Measurements from ENCODE around the gene LGR6. TPM values are rescaled to one million over a fixed set of nuclear protein-coding genes. Genes with fewer than 3 reads are reported as not detected.
"Not testable (repeated sequence)": the region's sequence is repeated elsewhere in the genome, so short reads cannot be mapped to it uniquely, and the experiment has no call there.

Gene LGR6
- total and polyA plus RNA-seq, 2 donors: 0.37 to 3.8 TPM

DNA sequence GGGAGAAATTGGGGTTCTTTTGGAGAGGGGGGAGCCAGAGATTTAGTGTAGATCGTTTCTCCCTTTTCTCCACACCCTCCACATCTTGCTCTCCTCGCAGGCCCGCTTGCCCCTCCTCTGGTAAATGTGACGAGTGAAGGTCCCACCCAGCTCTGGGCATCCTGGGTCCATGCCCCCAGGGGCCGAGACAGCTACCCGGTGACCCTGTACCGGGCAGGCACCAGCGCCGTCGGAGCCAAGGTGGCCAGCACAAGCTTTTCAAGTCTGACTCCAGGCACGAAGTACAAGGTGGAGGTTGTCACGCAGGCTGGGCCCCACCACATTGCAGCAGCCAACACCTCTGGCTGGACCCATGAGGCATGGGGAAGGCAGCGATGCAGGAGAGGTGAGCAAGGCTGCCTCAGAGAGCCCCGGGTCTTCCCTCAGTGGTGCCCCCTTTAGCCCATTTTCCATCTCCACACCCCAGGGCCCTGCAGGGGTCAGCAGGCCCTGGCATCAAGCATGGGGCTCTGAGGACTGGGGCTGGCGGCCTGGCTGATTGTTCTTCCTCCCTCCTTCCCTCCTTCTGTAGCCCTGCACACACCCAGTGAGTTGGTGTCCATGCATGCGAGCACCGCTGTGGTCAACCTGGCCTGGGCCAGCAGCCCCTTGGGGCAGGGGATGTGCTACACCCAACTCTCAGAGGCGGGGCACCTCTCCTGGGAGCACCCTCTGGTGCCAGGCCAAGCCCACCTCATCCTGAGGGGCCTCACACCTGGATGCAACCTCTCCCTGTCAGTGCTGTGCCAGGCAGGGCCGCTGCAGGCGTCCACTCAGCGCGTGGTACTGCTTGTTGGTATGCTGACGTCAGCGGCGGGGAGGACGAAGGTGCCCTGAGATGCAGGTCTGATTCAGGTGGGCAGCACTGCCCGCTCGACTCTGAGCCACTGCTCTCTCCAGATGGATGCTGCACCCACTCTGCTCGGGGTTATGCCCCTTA is 16.4 kb upstream of the LGR6 start:
- WGBS: 92% methylated on average over 29 of the region's 29 CpGs
- DNase-seq (ENCODE audit: extremely low spot score): no peak

GRCh38 chr1:202179828-202180750 is 13.5 kb upstream of the LGR6 start:
- H3K36me3 ChIP-seq (ENCODE audit: insufficient read depth): no peaks in the 10 kb centered on the region
- H3K4me1 ChIP-seq (ENCODE audit: insufficient read depth): no peaks in the 10 kb centered on the region
- H3K4me3 ChIP-seq (ENCODE audit: low read depth, low read length): no peak overlapping the region
- no peak overlapping the region for H3K27ac ChIP-seq (ENCODE audit: low read depth)
- DNase-seq (ENCODE audit: extremely low spot score): no peak
- WGBS: 70% methylated on average over 19 of the region's 19 CpGs

More for the DNA sequence above, 16.4 kb upstream of the LGR6 start:
- H3K27ac ChIP-seq (ENCODE audit: low read depth): no peak overlapping the region
- H3K4me3 ChIP-seq (ENCODE audit: low read depth, low read length): no peak overlapping the region
- no peaks in the 10 kb centered on the region for H3K36me3 ChIP-seq (ENCODE audit: insufficient read depth)
- no peaks in the 10 kb centered on the region for H3K4me1 ChIP-seq (ENCODE audit: insufficient read depth)

GRCh38 chr1:202180751-202181139 is 12.9 kb upstream of the LGR6 start:
- H3K4me1 ChIP-seq (ENCODE audit: insufficient read depth); H3K4me3 ChIP-seq (ENCODE audit: low read depth, low read length); DNase-seq (ENCODE audit: extremely low spot score); H3K36me3 ChIP-seq (ENCODE audit: insufficient read depth); H3K27ac ChIP-seq (ENCODE audit: low read depth): not testable (repeated sequence)
- WGBS: 67% methylated on average over 2 of the region's 2 CpGs

DNA sequence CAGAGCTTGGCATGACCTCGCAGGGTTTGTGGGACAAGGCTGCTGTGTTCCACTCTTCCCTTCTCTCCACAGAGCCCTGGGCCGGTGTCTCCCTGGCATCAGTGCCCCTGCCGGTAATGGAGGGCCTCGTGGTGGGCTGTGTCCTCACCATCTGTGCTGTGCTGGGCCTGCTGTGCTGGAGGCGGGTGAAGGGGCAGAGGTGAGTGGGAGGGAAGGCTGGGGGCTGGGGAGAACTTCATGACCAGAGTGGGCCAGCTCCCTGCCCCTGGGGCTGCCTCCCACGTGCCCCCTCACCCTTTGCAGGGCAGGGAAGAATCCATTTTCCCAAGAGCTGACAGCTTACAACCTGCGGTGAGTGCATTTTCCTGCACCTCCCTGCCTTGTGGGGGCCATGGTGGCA is 12.0 kb upstream of the LGR6 start:
- Histone ChIP-seq H3K4me3 (ENCODE audit: low read depth, low read length) (no peak overlapping the region), H3K27ac (ENCODE audit: low read depth) (no peak overlapping the region), H3K4me1 (ENCODE audit: insufficient read depth) (no peaks in the 10 kb centered on the region), H3K36me3 (ENCODE audit: insufficient read depth) (no peaks in the 10 kb centered on the region)
- DNase-seq (ENCODE audit: extremely low spot score): no peak
- WGBS: 83% methylated on average over 7 of the region's 7 CpGs

- DNase-seq (ENCODE audit: extremely low spot score): no peak
- Histone ChIP-seq H3K36me3 (ENCODE audit: insufficient read depth) (no peaks in the 10 kb centered on the region), H3K4me1 (ENCODE audit: insufficient read depth) (no peaks in the 10 kb centered on the region), H3K27ac (ENCODE audit: low read depth) (no peak overlapping the region), H3K4me3 (ENCODE audit: low read depth, low read length) (no peak overlapping the region)
- 89% methylated on average over 8 of the region's 8 CpGs for WGBS
Observed at GRCh38 chr1:202182040-202182877, 11.3 kb upstream of the LGR6 start.

DNA sequence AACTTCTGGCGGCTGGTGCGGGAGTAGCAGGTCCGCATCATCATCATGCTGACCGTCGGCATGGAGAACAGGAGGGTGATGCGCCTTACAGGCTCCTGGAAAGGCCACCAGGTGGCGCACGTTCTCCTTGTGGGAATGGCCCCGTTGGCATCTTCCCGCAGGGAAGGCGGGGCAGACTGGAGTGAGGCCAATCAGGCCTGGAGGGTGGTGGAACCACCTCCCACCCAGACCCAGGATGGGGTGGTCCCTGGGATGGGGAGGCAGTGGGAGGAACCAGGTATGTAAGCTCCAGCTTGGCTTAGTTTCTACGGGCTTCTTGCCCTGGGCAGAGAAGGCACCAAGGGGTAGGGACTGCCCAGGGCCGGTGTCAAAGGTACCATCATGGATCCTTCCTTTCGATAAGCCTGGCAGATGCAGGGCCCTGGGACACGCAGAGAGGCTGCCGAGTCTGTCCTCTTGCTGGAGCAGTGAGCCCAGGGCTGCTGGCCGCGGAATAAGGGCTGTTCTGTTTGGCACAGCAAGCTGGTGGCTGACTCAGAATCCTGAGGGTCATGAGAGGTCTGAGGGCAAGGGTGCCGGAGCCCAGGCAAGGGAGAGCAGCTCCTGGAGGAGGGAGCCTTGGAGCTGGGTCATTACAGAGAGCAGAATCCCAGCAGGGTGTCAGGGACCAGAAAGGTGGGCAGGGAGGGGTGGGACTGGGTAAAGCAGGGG is 8.7 kb upstream of the LGR6 start:
- 17% methylated on average over 19 of the region's 19 CpGs for WGBS
- no peak for DNase-seq (ENCODE audit: extremely low spot score)
- no peaks in the 10 kb centered on the region for H3K36me3 ChIP-seq (ENCODE audit: insufficient read depth)
- no peak overlapping the region for H3K4me3 ChIP-seq (ENCODE audit: low read depth, low read length)
- H3K27ac ChIP-seq (ENCODE audit: low read depth): no peak overlapping the region
- no peaks in the 10 kb centered on the region for H3K4me1 ChIP-seq (ENCODE audit: insufficient read depth)

DNA sequence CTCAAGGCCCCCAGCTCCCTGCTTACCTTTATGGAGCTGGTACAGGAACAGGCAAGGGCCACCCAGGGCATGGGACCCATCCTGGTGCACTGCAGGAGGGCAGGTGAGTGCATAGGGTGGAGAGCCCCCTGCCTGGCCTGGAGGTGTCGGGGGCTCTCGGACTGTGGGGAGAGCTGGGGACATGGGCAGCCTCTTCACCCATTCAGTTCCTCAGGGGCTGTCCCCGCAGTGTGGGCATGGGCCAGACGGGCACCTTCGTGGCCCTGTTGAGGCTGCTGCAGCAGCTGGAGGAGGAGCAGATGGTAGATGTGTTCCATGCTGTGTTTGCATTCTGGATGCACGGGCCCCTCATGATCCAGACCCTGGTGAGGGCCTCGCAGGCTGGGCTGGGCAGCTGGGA is 7.3 kb upstream of the LGR6 start:
- H3K4me1 ChIP-seq (ENCODE audit: insufficient read depth): no peaks in the 10 kb centered on the region
- no peak overlapping the region for H3K27ac ChIP-seq (ENCODE audit: low read depth)
- H3K4me3 ChIP-seq (ENCODE audit: low read depth, low read length): no peak overlapping the region
- DNase-seq (ENCODE audit: extremely low spot score): no peak
- WGBS: 84% methylated on average over 7 of the region's 7 CpGs
- no peaks in the 10 kb centered on the region for H3K36me3 ChIP-seq (ENCODE audit: insufficient read depth)

GRCh38 chr1:202187041-202187671 is 6.4 kb upstream of the LGR6 start:
- no peaks in the 10 kb centered on the region for H3K4me1 ChIP-seq (ENCODE audit: insufficient read depth)
- 75% methylated on average over 8 of the region's 8 CpGs for WGBS

GRCh38 chr1:202187697-202188407 is 5.7 kb upstream of the LGR6 start:
- no peaks in the 10 kb centered on the region for H3K4me1 ChIP-seq (ENCODE audit: insufficient read depth)
- H3K36me3 ChIP-seq (ENCODE audit: insufficient read depth): no peaks in the 10 kb centered on the region
- 80% methylated on average over 8 of the region's 8 CpGs for WGBS
- no peak overlapping the region for H3K4me3 ChIP-seq (ENCODE audit: low read depth, low read length)
- DNase-seq (ENCODE audit: extremely low spot score): no peak
- no peak overlapping the region for H3K27ac ChIP-seq (ENCODE audit: low read depth)

More at GRCh38 chr1:202187041-202187671, 6.4 kb upstream of the LGR6 start:
- Histone ChIP-seq H3K27ac (ENCODE audit: low read depth) (no peak overlapping the region), H3K36me3 (ENCODE audit: insufficient read depth) (no peaks in the 10 kb centered on the region), H3K4me3 (ENCODE audit: low read depth, low read length) (no peak overlapping the region)
- DNase-seq (ENCODE audit: extremely low spot score): no peak

GRCh38 chr1:202189001-202189790 is 4.4 kb upstream of the LGR6 start:
- Histone ChIP-seq H3K4me3 (ENCODE audit: low read depth, low read length) (no peak overlapping the region), H3K27ac (ENCODE audit: low read depth) (no peak overlapping the region), H3K4me1 (ENCODE audit: insufficient read depth) (no peaks in the 10 kb centered on the region), H3K36me3 (ENCODE audit: insufficient read depth) (no peaks in the 10 kb centered on the region)
- DNase-seq (ENCODE audit: extremely low spot score): no peak
- 56% methylated on average over 20 of the region's 20 CpGs for WGBS

GRCh38 chr1:202189918-202190715 is 3.5 kb upstream of the LGR6 start:
- no peak for DNase-seq (ENCODE audit: extremely low spot score)
- Histone ChIP-seq H3K27ac (ENCODE audit: low read depth) (no peak overlapping the region), H3K4me3 (ENCODE audit: low read depth, low read length) (no peak overlapping the region), H3K4me1 (ENCODE audit: insufficient read depth) (no peaks in the 10 kb centered on the region), H3K36me3 (ENCODE audit: insufficient read depth) (no peaks in the 10 kb centered on the region)
- WGBS: 78% methylated on average over 7 of the region's 7 CpGs
